GM18868 (cell line): Measurements from ENCODE around the gene GRPR.
"Not testable (repeated sequence)": the region's sequence is repeated elsewhere in the genome, so short reads cannot be mapped to it uniquely, and the experiment has no call there.

Source experiments
- ATAC-seq: cut with Tn5 transposase; IDR thresholded peaks from one replicate; pipeline ENCODE4 v1.9.1; 2021; ENCODE audit warnings: mild to moderate bottlenecking, moderate library complexity; ENCODE audit not compliant: unreplicated experiment

The GRPR gene

GRCh38 chrX:16136080-16136479, 12.7 kb downstream of the GRPR start:
- ATAC-seq: no peak

GRCh38 chrX:16137416-16138107, 14.2 kb downstream of the GRPR start:
- ATAC-seq: peak; percentile 83

- peak; percentile 22 for ATAC-seq
Observed at GRCh38 chrX:16138108-16138427, 14.7 kb downstream of the GRPR start.

- ATAC-seq: no peak
Observed at GRCh38 chrX:16140448-16140847, 17.1 kb downstream of the GRPR start.

- no peak for ATAC-seq
Observed at GRCh38 chrX:16140983-16141382, 17.6 kb downstream of the GRPR start.

GRCh38 chrX:16141422-16142245, 18.3 kb downstream of the GRPR start:
- no peak for ATAC-seq

- ATAC-seq: no peak
Observed at GRCh38 chrX:16142246-16142558, 18.8 kb downstream of the GRPR start.

GRCh38 chrX:16143968-16144367, 20.6 kb downstream of the GRPR start:
- ATAC-seq: no peak

GRCh38 chrX:16144420-16144819, 21.1 kb downstream of the GRPR start:
- ATAC-seq: no peak

- not testable (repeated sequence) for ATAC-seq
Observed at GRCh38 chrX:16145093-16145492, 21.7 kb downstream of the GRPR start.

GRCh38 chrX:16145656-16146055, 22.3 kb downstream of the GRPR start:
- no peak for ATAC-seq

GRCh38 chrX:16148896-16149295, 25.5 kb downstream of the GRPR start:
- no peak for ATAC-seq

- ATAC-seq: no peak
Observed at GRCh38 chrX:16155581-16156096, 32.3 kb downstream of the GRPR start.

GRCh38 chrX:16156692-16157331, 33.4 kb downstream of the GRPR start:
- no peak for ATAC-seq

GRCh38 chrX:16160729-16161128, 37.4 kb downstream of the GRPR start:
- ATAC-seq: no peak

- ATAC-seq: not testable (repeated sequence)
Observed at GRCh38 chrX:16161173-16161572, 37.8 kb downstream of the GRPR start.

GRCh38 chrX:16162391-16162790, 39.0 kb downstream of the GRPR start:
- ATAC-seq: no peak

- ATAC-seq: no peak
Observed at GRCh38 chrX:16164748-16165147, 41.4 kb downstream of the GRPR start.

GRCh38 chrX:16167181-16167580, 43.8 kb downstream of the GRPR start, which contains the start of gene MAGEB17:
Gene MAGEB17, plus strand, starts transcription at chrX:16167481. Its CDS starts 2,902 bp downstream, at chrX:16170383.
- ATAC-seq: no peak

- no peak for ATAC-seq
Observed at GRCh38 chrX:16171039-16171438, 47.7 kb downstream of the GRPR start.

- ATAC-seq: no peak
Observed at GRCh38 chrX:16171944-16172343, 48.6 kb downstream of the GRPR start.

- ATAC-seq: no peak
Observed at GRCh38 chrX:16172391-16172790, 49.0 kb downstream of the GRPR start.
